A549 treated with Hydrocortisone at 1 μM for 4 hours (cell line): ENCODE data around the gene SNX7. TPM values are rescaled to one million over a fixed set of nuclear protein-coding genes. Genes with fewer than 3 reads are reported as not detected.

ENCODE experiments used
- total RNA-seq: library from RNA; stranded (reverse); fragments of 200-300 nt; extraction: Qiagen RNA extraction; gene quantifications from 5 replicates; pipeline ENCODE4 v1.2.3, GENCODE V29; 2022

SNX7 gene
- 23.9 to 37.6 TPM (median 26.5 TPM) in 5 replicates for total RNA-seq

GRCh38 chr1:98661544-98662355, at the start of gene SNX7:
SNX7 (plus strand) TSS chr1:98661721; CDS start chr1:98661732, 11 bp downstream.

